Activated T-cell treated with anti-CD3 and anti-CD28 coated beads, Interleukin-2, amount 50 U/mL, for 1 hour (primary cell): ENCODE results near the gene IARS2.
A peak's percentile ranks its signal among the peaks of the same experiment; 100 is the strongest.
"Not testable (repeated sequence)": the region's sequence is repeated elsewhere in the genome, so short reads cannot be mapped to it uniquely, and the experiment has no call there.

Source experiments
- DNase-seq: peaks from one replicate; pipeline ENCODE4 v3.0.0-alpha.2; 2020

IARS2 gene

GRCh38 chr1:220094016-220094911 lies at the start of gene IARS2:
Gene IARS2, plus strand, starts transcription at chr1:220094132. Its CDS starts 85 bp downstream, at chr1:220094217.
- peak; percentile 94 for DNase-seq

GRCh38 chr1:220044678-220045355 lies 49.1 kb upstream of the IARS2 start:
- DNase-seq, result no peak

- DNase-seq, result no peak
Measured at GRCh38 chr1:220045356-220046051, 48.4 kb upstream of the IARS2 start.

GRCh38 chr1:220046052-220046930 lies 47.6 kb upstream of the IARS2 start, which contains the start of gene EPRS1:
Gene EPRS1, minus strand, starts transcription at chr1:220046505. Its CDS starts 117 bp downstream, at chr1:220046388.
- DNase-seq, result peak; percentile 91

- no peak for DNase-seq
Measured at GRCh38 chr1:220056374-220056773, 37.6 kb upstream of the IARS2 start.

GRCh38 chr1:220060876-220061275 lies 33.1 kb upstream of the IARS2 start:
- DNase-seq, result no peak

- no peak for DNase-seq
Measured at GRCh38 chr1:220062629-220063028, 31.3 kb upstream of the IARS2 start.

GRCh38 chr1:220067269-220068204 lies 26.4 kb upstream of the IARS2 start:
- no peak for DNase-seq

GRCh38 chr1:220076861-220077762 lies 16.8 kb upstream of the IARS2 start:
- no peak for DNase-seq

- no peak for DNase-seq
Measured at GRCh38 chr1:220077887-220078286, 16.0 kb upstream of the IARS2 start.

GRCh38 chr1:220084460-220084859 lies 9.5 kb upstream of the IARS2 start:
- no peak for DNase-seq

- DNase-seq, result not testable (repeated sequence)
Measured at GRCh38 chr1:220086261-220086686, 7.7 kb upstream of the IARS2 start.

GRCh38 chr1:220089650-220090556 lies 4.0 kb upstream of the IARS2 start, which contains the start of gene BPNT1:
Gene BPNT1, minus strand, starts transcription at chr1:220089788. Its CDS starts 9,942 bp downstream, at chr1:220079846.
- peak; percentile 96 for DNase-seq

- no peak for DNase-seq
Measured at GRCh38 chr1:220092694-220093093, 1.2 kb upstream of the IARS2 start.

GRCh38 chr1:220093361-220094015 lies 444 bp upstream of the IARS2 start:
- no peak for DNase-seq

- DNase-seq, result no peak
Measured at GRCh38 chr1:220099826-220100225, 5.9 kb downstream of the IARS2 start.

GRCh38 chr1:220110473-220110872 lies 16.5 kb downstream of the IARS2 start:
- DNase-seq, result not testable (repeated sequence)

GRCh38 chr1:220112600-220112999 lies 18.7 kb downstream of the IARS2 start:
- not testable (repeated sequence) for DNase-seq
